ENCODE data around the gene ZNF580. TPM values are rescaled to one million over a fixed set of nuclear protein-coding genes. Genes with fewer than 3 reads are reported as not detected.

ZNF580 gene
- total and polyA plus RNA-seq, 10 of the 15 experiments (the other 5 are each of a cell fraction or from before 2014, with no cell fraction given), result 2.3 to 31.8 (median 10.0) TPM

DNA sequence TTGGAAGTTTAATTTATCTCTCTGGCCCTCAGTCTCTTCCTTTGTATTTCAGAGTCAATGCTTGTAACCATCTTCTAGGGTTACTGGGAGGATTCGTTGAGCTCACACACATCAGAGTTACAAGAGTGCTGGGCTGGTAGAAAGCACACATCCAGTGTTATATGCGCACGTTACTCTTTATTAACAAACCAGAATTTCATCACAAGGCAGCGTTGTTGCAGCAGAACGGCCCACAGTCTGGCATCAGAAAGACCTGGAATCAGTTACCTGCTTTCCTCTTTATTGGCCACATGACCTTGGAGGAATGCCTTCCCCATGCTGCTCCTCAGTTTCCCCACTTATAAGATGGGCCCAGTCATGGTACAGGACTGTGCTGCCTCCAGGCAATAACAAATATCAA lies 31.5 kb upstream of the ZNF580 start (continued):
- TF ChIP-seq, protein P1, sequence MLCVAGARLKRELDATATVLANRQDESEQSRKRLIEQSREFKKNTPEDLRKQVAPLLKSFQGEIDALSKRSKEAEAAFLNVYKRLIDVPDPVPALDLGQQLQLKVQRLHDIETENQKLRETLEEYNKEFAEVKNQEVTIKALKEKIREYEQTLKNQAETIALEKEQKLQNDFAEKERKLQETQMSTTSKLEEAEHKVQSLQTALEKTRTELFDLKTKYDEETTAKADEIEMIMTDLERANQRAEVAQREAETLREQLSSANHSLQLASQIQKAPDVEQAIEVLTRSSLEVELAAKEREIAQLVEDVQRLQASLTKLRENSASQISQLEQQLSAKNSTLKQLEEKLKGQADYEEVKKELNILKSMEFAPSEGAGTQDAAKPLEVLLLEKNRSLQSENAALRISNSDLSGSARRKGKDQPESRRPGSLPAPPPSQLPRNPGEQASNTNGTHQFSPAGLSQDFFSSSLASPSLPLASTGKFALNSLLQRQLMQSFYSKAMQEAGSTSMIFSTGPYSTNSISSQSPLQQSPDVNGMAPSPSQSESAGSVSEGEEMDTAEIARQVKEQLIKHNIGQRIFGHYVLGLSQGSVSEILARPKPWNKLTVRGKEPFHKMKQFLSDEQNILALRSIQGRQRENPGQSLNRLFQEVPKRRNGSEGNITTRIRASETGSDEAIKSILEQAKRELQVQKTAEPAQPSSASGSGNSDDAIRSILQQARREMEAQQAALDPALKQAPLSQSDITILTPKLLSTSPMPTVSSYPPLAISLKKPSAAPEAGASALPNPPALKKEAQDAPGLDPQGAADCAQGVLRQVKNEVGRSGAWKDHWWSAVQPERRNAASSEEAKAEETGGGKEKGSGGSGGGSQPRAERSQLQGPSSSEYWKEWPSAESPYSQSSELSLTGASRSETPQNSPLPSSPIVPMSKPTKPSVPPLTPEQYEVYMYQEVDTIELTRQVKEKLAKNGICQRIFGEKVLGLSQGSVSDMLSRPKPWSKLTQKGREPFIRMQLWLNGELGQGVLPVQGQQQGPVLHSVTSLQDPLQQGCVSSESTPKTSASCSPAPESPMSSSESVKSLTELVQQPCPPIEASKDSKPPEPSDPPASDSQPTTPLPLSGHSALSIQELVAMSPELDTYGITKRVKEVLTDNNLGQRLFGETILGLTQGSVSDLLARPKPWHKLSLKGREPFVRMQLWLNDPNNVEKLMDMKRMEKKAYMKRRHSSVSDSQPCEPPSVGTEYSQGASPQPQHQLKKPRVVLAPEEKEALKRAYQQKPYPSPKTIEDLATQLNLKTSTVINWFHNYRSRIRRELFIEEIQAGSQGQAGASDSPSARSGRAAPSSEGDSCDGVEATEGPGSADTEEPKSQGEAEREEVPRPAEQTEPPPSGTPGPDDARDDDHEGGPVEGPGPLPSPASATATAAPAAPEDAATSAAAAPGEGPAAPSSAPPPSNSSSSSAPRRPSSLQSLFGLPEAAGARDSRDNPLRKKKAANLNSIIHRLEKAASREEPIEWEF (IDR thresholded peaks at IDR 0.05; ENCODE audit: insufficient replicate concordance, low read depth, low read length), result no peak

DNA sequence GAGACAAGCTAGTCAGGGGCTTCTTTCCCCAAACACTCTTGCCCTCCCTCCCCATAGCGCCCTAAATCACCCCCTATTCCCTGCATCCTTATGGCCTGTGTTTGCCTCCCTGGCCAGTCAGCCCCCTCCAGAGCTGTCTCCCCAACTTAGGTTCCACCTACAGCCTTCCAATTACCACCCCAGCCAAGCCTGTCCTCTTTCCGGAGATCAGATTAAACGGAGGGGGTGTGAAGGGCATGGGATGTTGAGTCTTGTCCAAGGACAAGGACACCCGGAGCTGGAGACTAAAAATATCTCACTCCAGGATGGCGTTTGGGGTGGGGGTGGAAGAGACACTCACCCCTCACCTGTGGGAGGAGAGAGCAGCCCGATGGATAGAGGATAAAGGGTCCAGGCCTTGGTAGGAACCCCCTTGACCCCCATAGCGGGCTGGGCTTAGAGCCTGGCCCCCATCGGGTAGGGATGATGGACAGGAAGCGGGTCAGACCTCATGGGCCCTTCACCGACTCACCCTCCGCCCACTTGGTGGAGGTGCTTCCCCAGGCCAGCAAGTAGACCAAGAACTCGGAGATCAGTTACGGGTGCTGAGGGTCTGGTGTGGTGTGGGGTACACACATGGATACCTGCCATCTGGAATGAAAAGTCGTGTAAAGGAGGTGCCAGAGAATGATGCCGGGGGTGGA lies 29.4 kb upstream of the ZNF580 start:
- FAIRE-seq (no peak), ATAC-seq (peak; percentile 73), DNase-seq (ENCODE audit: low read depth, low spot score) (no peak)
- H3K4me2 ChIP-seq (ENCODE audit: control insufficient read depth, insufficient read depth), result peak overlapping the region; percentile 12; the same call in 1 of the 2 replicates
- ChIA-PET CTCF (interaction anchor here (0.7 to 3.0 kb wide), 6 partner anchors 15 to 97 kb away, joined by 3 to 11 read pairs (median 4); no protein-coding TSS in a partner anchor), POLR2A (interaction anchor here (0.6 to 1.4 kb wide), 3 partner anchors 12 to 23 kb away, joined by 3 to 7 read pairs (median 3); partner anchors contain the start of genes FIZ1, ZNF524 and ZNF784), SMC1A (ENCODE audit: uncharacterized antibody, unreplicated experiment) (interaction anchor here (1.5 kb wide), 1 partner anchor 22 kb away, joined by 3 read pairs; no protein-coding TSS in a partner anchor), RAD21 (ENCODE audit: unreplicated experiment) (interaction anchor here (1.0 to 1.3 kb wide), 2 partner anchors 10 to 21 kb away, joined by 3 to 4 read pairs; no protein-coding TSS in a partner anchor)
- no peak overlapping the region for H2AFZ ChIP-seq (ENCODE audit: control insufficient read depth, low read depth, low read length)
- H4K20me1 ChIP-seq (ENCODE audit: control insufficient read depth, insufficient read depth), result peaks cover 3% of the 10 kb centered on the region; the same call in 1 of the 2 replicates
- peaks cover 24% of the 10 kb centered on the region for H3K79me2 ChIP-seq (ENCODE audit: control insufficient read depth, insufficient read depth, low read length)
- intact Hi-C loops (cut with micrococcal nuclease; ENCODE audit: unreplicated experiment), result no loop called here
- H3K36me3 ChIP-seq (ENCODE audit: control insufficient read depth in 2 of 2, insufficient read depth in 2 of 2, low read length in 1 of 2), result peaks cover 12% of the 10 kb centered on the region in 2 experiments
- H3K27me3 ChIP-seq (replicated peaks in 1 of 2; ENCODE audit: control insufficient read depth in 2 of 2, insufficient read depth in 2 of 2, low read length in 1 of 2), result no peaks in the 10 kb centered on the region
- peaks cover 2% of the 10 kb centered on the region; the same call in 1 of the 3 replicates for H3K9me3 ChIP-seq (replicated peaks; ENCODE audit: control insufficient read depth, insufficient read depth, low read length)
- in situ Hi-C loops (cut with MboI), result no loop called here
- no peak overlapping the region for H3K27ac ChIP-seq (ENCODE audit: control insufficient read depth, insufficient read depth)
- no peak overlapping the region for H3K4me3 ChIP-seq
- H3K9ac ChIP-seq (ENCODE audit: control insufficient read depth, insufficient read depth, low read length), result no peak overlapping the region
- no TSS peak for BruUV-seq (replicated peaks)
- 79% methylated on average over 15 of the region's 15 CpGs for WGBS (ENCODE audit: insufficient coverage, insufficient replicate concordance, low lambda C conversion rate, missing lambda C conversion rate)
- H3K4me1 ChIP-seq (ENCODE audit: control insufficient read depth, insufficient read depth, low read length), result peaks cover 4% of the 10 kb centered on the region
- TF ChIP-seq, protein P2, sequence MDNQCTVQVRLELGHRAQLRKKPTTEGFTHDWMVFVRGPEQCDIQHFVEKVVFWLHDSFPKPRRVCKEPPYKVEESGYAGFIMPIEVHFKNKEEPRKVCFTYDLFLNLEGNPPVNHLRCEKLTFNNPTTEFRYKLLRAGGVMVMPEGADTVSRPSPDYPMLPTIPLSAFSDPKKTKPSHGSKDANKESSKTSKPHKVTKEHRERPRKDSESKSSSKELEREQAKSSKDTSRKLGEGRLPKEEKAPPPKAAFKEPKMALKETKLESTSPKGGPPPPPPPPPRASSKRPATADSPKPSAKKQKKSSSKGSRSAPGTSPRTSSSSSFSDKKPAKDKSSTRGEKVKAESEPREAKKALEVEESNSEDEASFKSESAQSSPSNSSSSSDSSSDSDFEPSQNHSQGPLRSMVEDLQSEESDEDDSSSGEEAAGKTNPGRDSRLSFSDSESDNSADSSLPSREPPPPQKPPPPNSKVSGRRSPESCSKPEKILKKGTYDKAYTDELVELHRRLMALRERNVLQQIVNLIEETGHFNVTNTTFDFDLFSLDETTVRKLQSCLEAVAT (IDR thresholded peaks at IDR 0.05), result peak; percentile 94
- TF ChIP-seq, protein P3, sequence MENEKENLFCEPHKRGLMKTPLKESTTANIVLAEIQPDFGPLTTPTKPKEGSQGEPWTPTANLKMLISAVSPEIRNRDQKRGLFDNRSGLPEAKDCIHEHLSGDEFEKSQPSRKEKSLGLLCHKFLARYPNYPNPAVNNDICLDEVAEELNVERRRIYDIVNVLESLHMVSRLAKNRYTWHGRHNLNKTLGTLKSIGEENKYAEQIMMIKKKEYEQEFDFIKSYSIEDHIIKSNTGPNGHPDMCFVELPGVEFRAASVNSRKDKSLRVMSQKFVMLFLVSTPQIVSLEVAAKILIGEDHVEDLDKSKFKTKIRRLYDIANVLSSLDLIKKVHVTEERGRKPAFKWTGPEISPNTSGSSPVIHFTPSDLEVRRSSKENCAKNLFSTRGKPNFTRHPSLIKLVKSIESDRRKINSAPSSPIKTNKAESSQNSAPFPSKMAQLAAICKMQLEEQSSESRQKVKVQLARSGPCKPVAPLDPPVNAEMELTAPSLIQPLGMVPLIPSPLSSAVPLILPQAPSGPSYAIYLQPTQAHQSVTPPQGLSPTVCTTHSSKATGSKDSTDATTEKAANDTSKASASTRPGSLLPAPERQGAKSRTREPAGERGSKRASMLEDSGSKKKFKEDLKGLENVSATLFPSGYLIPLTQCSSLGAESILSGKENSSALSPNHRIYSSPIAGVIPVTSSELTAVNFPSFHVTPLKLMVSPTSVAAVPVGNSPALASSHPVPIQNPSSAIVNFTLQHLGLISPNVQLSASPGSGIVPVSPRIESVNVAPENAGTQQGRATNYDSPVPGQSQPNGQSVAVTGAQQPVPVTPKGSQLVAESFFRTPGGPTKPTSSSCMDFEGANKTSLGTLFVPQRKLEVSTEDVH (IDR thresholded peaks at IDR 0.05; ENCODE audit: low read depth, partially characterized antibody), result no peak
- TF ChIP-seq, protein P4, sequence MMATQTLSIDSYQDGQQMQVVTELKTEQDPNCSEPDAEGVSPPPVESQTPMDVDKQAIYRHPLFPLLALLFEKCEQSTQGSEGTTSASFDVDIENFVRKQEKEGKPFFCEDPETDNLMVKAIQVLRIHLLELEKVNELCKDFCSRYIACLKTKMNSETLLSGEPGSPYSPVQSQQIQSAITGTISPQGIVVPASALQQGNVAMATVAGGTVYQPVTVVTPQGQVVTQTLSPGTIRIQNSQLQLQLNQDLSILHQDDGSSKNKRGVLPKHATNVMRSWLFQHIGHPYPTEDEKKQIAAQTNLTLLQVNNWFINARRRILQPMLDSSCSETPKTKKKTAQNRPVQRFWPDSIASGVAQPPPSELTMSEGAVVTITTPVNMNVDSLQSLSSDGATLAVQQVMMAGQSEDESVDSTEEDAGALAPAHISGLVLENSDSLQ (IDR thresholded peaks at IDR 0.05), result peak; percentile 74
- TF ChIP-seq LARP7 (IDR thresholded peaks at IDR 0.05) (no peak), ZNF217 (IDR thresholded peaks at IDR 0.05) (no peak), FOXK2 (IDR thresholded peaks at IDR 0.05) (no peak), ESRRA (IDR thresholded peaks at IDR 0.05; ENCODE audit: low read length) (no peak), ZNF207 (IDR thresholded peaks at IDR 0.05; ENCODE audit: borderline replicate concordance) (no peak)
